ENCODE results near the gene PRLHR. TPM values are rescaled to one million over a fixed set of nuclear protein-coding genes. Genes with fewer than 3 reads are reported as not detected.

PRLHR gene
- total RNA-seq, 4 donors from 2014 or later: not detected

DNA sequence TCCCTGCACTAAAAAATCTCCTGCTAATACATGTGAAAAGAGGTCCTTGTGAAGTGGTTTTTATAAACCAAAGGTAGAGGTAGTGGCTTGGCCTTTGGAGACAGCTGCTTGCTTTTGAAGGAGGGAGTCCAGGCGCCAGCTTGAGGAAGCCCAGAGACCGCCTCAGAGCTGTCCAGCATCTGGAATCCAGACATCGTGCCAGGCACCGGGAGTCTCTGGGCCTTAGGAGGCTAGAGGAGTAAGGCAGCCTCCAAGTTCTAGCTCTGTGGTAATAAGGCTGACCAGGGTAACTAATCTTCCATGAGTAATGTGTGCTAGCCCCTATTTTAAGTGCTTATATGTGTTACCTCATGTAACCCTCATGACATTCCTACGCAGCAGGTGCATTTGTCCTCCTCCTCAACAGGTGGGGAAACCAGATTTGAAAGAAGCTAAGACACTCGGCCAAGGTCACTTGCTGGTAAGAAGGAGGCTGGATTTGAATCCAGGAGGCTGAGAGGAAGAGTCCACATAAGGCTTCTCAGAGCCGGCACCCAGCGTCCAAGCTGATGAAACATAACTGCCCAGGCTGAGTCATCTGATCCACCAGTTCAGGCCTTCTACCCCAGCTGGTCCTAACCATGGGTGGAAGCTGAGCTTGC is 26.1 kb downstream of the PRLHR start:
- intact Hi-C loops (cut with DNase I; ENCODE audit: low total_unique reads): loop anchor here (5.0 kb wide), 1 partner anchor 153 kb away; no protein-coding TSS in a partner anchor
- TF ChIP-seq, protein P1, sequence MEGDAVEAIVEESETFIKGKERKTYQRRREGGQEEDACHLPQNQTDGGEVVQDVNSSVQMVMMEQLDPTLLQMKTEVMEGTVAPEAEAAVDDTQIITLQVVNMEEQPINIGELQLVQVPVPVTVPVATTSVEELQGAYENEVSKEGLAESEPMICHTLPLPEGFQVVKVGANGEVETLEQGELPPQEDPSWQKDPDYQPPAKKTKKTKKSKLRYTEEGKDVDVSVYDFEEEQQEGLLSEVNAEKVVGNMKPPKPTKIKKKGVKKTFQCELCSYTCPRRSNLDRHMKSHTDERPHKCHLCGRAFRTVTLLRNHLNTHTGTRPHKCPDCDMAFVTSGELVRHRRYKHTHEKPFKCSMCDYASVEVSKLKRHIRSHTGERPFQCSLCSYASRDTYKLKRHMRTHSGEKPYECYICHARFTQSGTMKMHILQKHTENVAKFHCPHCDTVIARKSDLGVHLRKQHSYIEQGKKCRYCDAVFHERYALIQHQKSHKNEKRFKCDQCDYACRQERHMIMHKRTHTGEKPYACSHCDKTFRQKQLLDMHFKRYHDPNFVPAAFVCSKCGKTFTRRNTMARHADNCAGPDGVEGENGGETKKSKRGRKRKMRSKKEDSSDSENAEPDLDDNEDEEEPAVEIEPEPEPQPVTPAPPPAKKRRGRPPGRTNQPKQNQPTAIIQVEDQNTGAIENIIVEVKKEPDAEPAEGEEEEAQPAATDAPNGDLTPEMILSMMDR (IDR thresholded peaks at IDR 0.05): no peak
- TF ChIP-seq POLR2A (IDR thresholded peaks at IDR 0.05): no peak
- 81 to 89% methylated on average over 8 of the region's 8 CpGs for WGBS, 2 donors
- no peak for DNase-seq (ENCODE audit: low spot score in 2 of 2)
- no peak overlapping the region for H3K4me3 ChIP-seq (ENCODE audit: low read depth, poor library complexity, severe bottlenecking)

DNA sequence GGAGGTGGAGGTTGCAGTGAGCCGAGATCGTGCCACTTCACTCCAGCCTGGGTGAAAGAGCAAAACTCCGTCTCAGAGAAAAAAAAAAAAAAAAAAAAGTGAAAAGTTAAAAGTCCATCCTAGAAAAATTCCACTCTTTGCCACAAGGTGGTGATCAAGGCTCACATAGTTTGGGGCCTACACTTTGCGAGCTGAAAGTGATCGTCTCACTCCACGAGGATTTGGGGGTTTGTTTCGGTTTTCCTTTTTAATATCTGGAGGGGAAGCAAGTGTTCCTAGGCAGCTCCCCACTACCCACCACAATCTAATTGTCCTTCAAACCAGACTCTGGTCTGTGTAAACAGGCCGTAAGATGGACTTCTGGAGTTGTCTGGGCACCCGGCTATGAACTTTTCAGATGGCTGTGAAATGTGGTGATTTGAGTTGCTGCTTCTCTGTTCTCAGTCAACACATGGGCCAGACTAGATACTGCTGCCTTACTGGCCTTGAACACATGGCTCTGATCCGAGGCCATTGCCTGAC is 27.1 kb downstream of the PRLHR start:
- WGBS, 2 donors: 21 to 22% methylated on average over 10 of the region's 10 CpGs
- TF ChIP-seq, protein P1 (IDR thresholded peaks at IDR 0.05): peak in 1 of 3 donors; percentile 93
- TF ChIP-seq POLR2A (IDR thresholded peaks at IDR 0.05): no peak
- intact Hi-C loops (cut with DNase I; ENCODE audit: low total_unique reads): loop anchor here (5.0 kb wide), 1 partner anchor 154 kb away; no protein-coding TSS in a partner anchor
- no peak overlapping the region for H3K4me3 ChIP-seq (ENCODE audit: low read depth, poor library complexity, severe bottlenecking)
- peak in 1 of 2 donors; percentile 58 for DNase-seq (ENCODE audit: low spot score in 2 of 2)

DNA sequence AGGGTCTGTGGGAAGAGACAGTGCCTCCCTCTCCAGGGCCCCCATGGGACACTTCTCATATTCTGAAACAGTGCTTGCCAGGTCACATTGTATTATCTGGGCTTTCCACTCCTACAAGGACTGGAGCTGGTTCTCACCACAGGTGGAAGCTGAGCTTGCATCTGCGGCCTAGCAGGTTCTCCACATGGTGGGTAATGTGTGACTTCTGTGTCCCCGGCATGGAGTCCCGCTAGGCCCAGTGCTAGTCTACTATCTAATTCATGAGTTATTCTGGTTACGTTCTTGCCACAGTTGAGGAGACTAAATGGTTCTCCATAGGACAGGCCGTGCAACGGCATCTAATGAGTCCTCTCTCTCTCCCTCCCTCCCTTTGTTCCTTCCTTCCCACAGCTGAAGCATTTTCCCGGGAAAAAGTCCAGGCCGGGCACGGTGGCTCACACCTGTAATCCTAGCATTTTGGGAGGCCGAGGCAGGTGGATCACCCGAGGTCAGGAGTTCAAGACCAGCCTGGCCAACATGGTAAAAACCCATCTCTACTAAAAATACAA is 27.7 kb downstream of the PRLHR start:
- H3K4me3 ChIP-seq (ENCODE audit: low read depth, poor library complexity, severe bottlenecking): no peak overlapping the region
- DNase-seq (ENCODE audit: low spot score in 2 of 2): no peak
- 73 to 77% methylated on average over 11 of the region's 11 CpGs for WGBS, 2 donors
- TF ChIP-seq POLR2A (IDR thresholded peaks at IDR 0.05): no peak
- TF ChIP-seq, protein P1 (IDR thresholded peaks at IDR 0.05): no peak
- intact Hi-C loops (cut with DNase I; ENCODE audit: low total_unique reads): loop anchor here (5.0 kb wide), 1 partner anchor 155 kb away; no protein-coding TSS in a partner anchor

DNA sequence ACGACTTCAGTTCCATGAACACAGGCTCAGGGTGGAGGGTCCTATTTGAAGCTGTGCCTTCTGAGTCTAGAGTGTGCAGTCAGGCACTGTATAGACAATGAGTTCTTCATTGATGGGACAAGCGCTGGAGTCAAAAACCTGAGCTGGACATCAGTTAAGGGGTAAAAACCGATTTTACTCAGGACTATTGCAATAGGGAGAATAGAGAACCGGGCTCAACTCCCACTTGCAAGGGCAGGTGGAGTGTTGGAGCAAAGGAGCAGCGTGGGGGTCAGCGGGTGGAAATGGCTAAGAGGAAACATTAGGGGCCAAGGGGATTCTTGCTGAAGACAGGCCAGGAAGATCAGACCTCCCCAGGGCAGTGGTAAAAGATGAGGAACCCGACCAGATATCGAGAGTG is 28.5 kb downstream of the PRLHR start:
- no peak overlapping the region for H3K4me3 ChIP-seq (ENCODE audit: low read depth, poor library complexity, severe bottlenecking)
- WGBS, 2 donors: 78 to 87% methylated on average over 8 of the region's 8 CpGs
- intact Hi-C loops (cut with DNase I; ENCODE audit: low total_unique reads): loop anchor here (5.0 kb wide), 1 partner anchor 155 kb away; no protein-coding TSS in a partner anchor
- no peak for DNase-seq (ENCODE audit: low spot score in 2 of 2)
- no peak for TF ChIP-seq POLR2A (IDR thresholded peaks at IDR 0.05)
- TF ChIP-seq, protein P1 (IDR thresholded peaks at IDR 0.05): no peak

DNA sequence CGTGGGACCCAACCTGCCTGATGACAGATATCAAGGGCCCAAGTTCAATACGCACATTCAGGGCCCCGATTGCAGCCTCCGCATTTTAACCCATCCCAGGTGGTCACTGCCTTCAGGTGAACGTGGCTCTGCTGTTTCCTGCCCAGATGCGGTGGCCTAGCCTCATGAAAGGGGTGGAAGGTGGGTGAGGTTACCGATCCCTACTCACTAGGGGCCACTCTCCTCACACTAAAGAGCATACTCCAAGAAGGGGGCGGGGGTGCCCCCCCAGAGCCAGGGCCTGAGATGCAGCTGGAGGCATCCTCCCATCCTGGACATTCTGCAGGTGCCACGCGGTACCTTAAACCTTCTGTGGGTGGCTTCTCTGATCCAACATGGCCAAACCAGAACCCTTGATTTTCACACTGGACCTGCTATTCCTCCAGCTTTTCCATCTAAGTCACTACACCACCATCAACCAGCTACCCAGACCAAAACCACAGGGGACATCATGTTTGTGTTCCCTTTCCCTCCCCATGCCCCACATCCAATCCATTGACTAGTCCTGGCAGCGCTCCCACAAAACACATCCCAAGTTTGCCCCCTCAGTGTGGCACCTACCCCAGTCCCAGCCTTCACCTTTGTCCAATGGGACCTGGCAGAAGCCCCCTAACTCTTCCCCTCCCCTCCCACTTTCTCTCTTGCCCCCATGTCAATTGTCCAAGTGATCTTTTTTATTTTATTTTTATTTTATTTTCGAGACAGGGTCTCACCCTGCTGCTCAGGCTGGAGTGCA is 30.0 kb downstream of the PRLHR start:
- TF ChIP-seq POLR2A (IDR thresholded peaks at IDR 0.05): no peak
- TF ChIP-seq, protein P1 (IDR thresholded peaks at IDR 0.05): no peak
- no peak for DNase-seq (ENCODE audit: low spot score in 2 of 2)
- H3K4me3 ChIP-seq (ENCODE audit: low read depth, poor library complexity, severe bottlenecking): no peak overlapping the region
- WGBS, 2 donors: 84 to 85% methylated on average over 6 to 12 of the region's 12 CpGs
- intact Hi-C loops (cut with DNase I; ENCODE audit: low total_unique reads): loop anchor here (5.0 kb wide), 1 partner anchor 157 kb away; no protein-coding TSS in a partner anchor

Measured in lower leg skin (tissue), 4 donors.